ENCODE measurements around the gene DNAH3.
"Not testable (repeated sequence)": the region's sequence is repeated elsewhere in the genome, so short reads cannot be mapped to it uniquely, and the experiment has no call there.

- TF ChIP-seq CTCF (conservative IDR thresholded peaks at IDR 0.05; ENCODE audit: low read length); EZH2phosphoT487 (IDR thresholded peaks at IDR 0.05; ENCODE audit: borderline replicate concordance): not testable (repeated sequence)
Measured at GRCh38 chr16:21094719-21095118, 55.9 kb downstream of the DNAH3 start.

Measured in Loucy (cell line).